OCI-LY7 (cell line): ENCODE data around the gene CUEDC1.

Source experiments
- EZH2phosphoT487 ChIP-seq: fragments of 200-600 bp; sonication (generic); IDR thresholded peaks from 2 replicates; pipeline ENCODE4 v1.6.1; 2018; ENCODE audit warnings: low read depth, borderline replicate concordance, mild to moderate bottlenecking, mixed run types, antibody characterized with exemption, low read length, moderate library complexity, mixed read lengths
- TF ChIP-seq, protein P1 (sequence below): fragments of 200-600 bp; sonication (generic); conservative IDR thresholded peaks from 2 replicates; pipeline ENCODE4 v1.5.1; 2014; ENCODE audit warnings: mild to moderate bottlenecking, antibody characterized with exemption, low read length, moderate library complexity, mixed read lengths

DNA sequence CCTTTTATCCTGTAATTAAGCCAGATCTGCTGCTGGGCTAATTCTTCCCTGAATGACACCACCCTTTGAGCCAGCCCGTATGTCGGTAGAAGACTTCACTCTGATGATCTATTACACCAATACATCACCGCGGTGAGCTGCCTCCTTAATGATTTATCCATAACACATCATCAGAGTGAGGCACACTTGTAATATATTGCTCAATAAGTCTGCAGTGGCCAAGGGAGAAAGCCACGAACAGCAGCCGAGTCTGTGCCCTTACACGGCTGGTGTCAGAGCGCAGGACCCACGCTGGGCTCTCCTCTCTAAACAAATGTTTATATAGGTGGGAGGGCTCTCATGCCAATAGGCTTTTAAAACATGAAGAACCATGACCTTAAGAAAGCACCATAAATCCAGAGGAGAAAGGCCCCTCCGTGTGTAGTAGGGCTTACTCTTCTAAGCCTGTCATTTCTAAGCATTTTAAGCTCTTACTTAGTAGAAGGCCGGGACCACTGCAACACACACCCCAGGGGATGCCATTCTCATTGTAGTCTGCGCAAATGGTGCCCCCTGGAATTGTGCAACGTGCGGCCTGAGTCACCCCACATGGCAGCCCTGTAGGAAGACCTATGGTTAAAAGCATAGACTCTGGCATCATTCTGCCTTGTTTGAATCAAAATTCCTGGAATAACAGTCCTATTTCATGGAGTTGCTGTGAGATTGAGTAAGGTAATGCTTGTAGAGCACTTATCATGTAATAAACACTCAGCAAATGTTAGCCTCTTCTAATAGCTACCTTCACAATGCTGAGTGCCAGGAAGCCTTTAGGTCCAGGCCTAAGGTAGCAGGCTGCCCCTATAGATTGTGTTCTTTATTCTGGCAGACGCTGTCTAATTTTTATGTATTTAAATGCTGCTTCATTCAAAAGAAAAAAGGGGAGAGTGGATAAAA lies 131.5 kb downstream of the CUEDC1 start:
- TF ChIP-seq, protein P1, sequence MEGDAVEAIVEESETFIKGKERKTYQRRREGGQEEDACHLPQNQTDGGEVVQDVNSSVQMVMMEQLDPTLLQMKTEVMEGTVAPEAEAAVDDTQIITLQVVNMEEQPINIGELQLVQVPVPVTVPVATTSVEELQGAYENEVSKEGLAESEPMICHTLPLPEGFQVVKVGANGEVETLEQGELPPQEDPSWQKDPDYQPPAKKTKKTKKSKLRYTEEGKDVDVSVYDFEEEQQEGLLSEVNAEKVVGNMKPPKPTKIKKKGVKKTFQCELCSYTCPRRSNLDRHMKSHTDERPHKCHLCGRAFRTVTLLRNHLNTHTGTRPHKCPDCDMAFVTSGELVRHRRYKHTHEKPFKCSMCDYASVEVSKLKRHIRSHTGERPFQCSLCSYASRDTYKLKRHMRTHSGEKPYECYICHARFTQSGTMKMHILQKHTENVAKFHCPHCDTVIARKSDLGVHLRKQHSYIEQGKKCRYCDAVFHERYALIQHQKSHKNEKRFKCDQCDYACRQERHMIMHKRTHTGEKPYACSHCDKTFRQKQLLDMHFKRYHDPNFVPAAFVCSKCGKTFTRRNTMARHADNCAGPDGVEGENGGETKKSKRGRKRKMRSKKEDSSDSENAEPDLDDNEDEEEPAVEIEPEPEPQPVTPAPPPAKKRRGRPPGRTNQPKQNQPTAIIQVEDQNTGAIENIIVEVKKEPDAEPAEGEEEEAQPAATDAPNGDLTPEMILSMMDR = no peak
- no peak for TF ChIP-seq EZH2phosphoT487
